Loucy (cell line): Measurements from ENCODE around the gene SMIM35.

Experiments
- H2AFZ ChIP-seq: fragments of 200-600 bp; sonication (generic); 2 replicates; pipeline ENCODE4 v1.6.0; 2016; ENCODE audit warnings: antibody characterized with exemption, mild to moderate bottlenecking, low read length, moderate library complexity
- H3F3A ChIP-seq: fragments of 200-600 bp; 2 replicates; pipeline ENCODE4 v1.6.0; 2016; ENCODE audit warnings: antibody characterized with exemption, low read depth, mild to moderate bottlenecking
- H3K27me3 ChIP-seq: fragments of 200-600 bp; sonication (generic); 2 replicates; pipeline ENCODE4 v1.6.1; 2014; ENCODE audit warnings: low read length, mild to moderate bottlenecking; ENCODE audit not compliant: insufficient read depth, poor library complexity, severe bottlenecking
- H3K36me3 ChIP-seq: fragments of 200-600 bp; sonication (generic); 2 replicates; pipeline ENCODE4 v1.6.1; 2016; ENCODE audit warnings: low read length; ENCODE audit not compliant: insufficient read depth
- H3K4me1 ChIP-seq: fragments of 200-600 bp; sonication (generic); 2 replicates; pipeline ENCODE4 v1.5.1; 2014; ENCODE audit warnings: low read length, mild to moderate bottlenecking; ENCODE audit not compliant: insufficient read depth, poor library complexity, severe bottlenecking
- H3K4me2 ChIP-seq: fragments of 200-600 bp; sonication (generic); 2 replicates; pipeline ENCODE4 v1.6.0; 2014; ENCODE audit warnings: antibody characterized with exemption, low read length, low read depth, mild to moderate bottlenecking; ENCODE audit not compliant: poor library complexity, severe bottlenecking
- H3K4me3 ChIP-seq: fragments of 200-600 bp; sonication (generic); 2 replicates; pipeline ENCODE4 v1.5.1; 2014; ENCODE audit warnings: low read length, mild to moderate bottlenecking, mixed read lengths; ENCODE audit not compliant: poor library complexity, severe bottlenecking
- H3K79me2 ChIP-seq: fragments of 200-600 bp; sonication (generic); 2 replicates; pipeline ENCODE4 v1.6.1; 2014; ENCODE audit warnings: low read length; ENCODE audit not compliant: insufficient read depth
- H3K9ac ChIP-seq: fragments of 200-600 bp; sonication (generic); 2 replicates; pipeline ENCODE4 v1.6.0; 2014; ENCODE audit warnings: mild to moderate bottlenecking, low read depth, low read length, moderate library complexity; ENCODE audit not compliant: poor library complexity, severe bottlenecking
- H3K9me2 ChIP-seq: fragments of 200-600 bp; sonication (generic); replicated peaks from 2 replicates; pipeline ENCODE4 v1.6.1; 2016; ENCODE audit warnings: low read depth, low read length, mixed read lengths
- H3K9me3 ChIP-seq: fragments of 200-600 bp; sonication (generic); 2 replicates; pipeline ENCODE4 v1.6.1; 2014; ENCODE audit warnings: mild to moderate bottlenecking, antibody characterized with exemption, low read length, low read depth; ENCODE audit not compliant: insufficient read depth
- H4K20me1 ChIP-seq: fragments of 200-600 bp; sonication (generic); 2 replicates; pipeline ENCODE4 v1.6.0; 2014; ENCODE audit warnings: antibody characterized with exemption, low read length, mild to moderate bottlenecking; ENCODE audit not compliant: insufficient read depth, poor library complexity, severe bottlenecking
- EZH2phosphoT487 ChIP-seq: fragments of 200-600 bp; IDR thresholded peaks from 2 replicates; pipeline ENCODE4 v1.6.1; 2018; ENCODE audit warnings: antibody characterized with exemption, mild to moderate bottlenecking, moderate library complexity, borderline replicate concordance
- TF ChIP-seq, protein P1 (sequence below): fragments of 200-600 bp; sonication (generic); conservative IDR thresholded peaks from 2 replicates; pipeline ENCODE4 v1.5.1; 2014; ENCODE audit warnings: mild to moderate bottlenecking, antibody characterized with exemption, low read length

Gene SMIM35

DNA sequence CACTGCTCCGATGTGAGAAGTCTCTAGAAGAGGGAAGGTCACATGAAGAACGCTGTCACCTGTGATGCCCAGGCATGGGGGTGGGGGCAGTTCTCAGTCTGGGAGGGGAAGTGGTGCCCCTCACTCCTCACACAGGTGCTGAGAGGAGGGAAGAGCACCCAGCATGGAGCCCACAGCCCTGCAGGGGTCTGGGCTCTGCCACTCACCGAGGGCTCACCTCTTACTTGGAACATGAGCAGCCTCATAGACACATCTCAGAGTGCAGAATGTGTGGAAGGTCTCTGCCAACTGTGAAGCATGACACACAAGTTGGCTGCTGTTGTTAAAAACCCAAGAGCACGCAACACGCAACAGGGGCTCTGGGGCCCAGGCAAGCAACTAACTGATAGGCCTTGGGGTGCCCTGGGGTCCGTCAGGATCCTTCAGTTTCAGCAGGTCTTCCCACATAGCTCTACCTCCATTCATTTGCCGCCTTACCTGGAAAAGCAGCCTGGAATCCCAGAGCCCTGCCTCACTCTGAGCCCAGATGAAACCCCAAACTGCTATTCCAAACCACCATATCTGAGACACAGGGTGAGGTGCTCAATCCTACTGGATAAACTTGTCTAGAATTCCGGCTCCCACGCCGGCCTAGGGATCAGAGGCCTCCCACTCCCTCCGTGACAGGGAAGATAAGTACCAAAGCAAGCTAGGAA lies 27.4 kb downstream of the SMIM35 start:
- Histone ChIP-seq H3K9ac (no peak overlapping the region), H2AFZ (no peak overlapping the region), H3K9me3 (no peaks in the 10 kb centered on the region), H3K9me2 (no peaks in the 10 kb centered on the region), H3K36me3 (no peaks in the 10 kb centered on the region), H3F3A (no peaks in the 10 kb centered on the region), H3K27me3 (no peaks in the 10 kb centered on the region), H3K4me3 (no peak overlapping the region), H3K4me1 (no peaks in the 10 kb centered on the region), H3K4me2 (no peak overlapping the region), H4K20me1 (no peaks in the 10 kb centered on the region), H3K79me2 (no peaks in the 10 kb centered on the region)
- TF ChIP-seq EZH2phosphoT487 = no peak
- TF ChIP-seq, protein P1, sequence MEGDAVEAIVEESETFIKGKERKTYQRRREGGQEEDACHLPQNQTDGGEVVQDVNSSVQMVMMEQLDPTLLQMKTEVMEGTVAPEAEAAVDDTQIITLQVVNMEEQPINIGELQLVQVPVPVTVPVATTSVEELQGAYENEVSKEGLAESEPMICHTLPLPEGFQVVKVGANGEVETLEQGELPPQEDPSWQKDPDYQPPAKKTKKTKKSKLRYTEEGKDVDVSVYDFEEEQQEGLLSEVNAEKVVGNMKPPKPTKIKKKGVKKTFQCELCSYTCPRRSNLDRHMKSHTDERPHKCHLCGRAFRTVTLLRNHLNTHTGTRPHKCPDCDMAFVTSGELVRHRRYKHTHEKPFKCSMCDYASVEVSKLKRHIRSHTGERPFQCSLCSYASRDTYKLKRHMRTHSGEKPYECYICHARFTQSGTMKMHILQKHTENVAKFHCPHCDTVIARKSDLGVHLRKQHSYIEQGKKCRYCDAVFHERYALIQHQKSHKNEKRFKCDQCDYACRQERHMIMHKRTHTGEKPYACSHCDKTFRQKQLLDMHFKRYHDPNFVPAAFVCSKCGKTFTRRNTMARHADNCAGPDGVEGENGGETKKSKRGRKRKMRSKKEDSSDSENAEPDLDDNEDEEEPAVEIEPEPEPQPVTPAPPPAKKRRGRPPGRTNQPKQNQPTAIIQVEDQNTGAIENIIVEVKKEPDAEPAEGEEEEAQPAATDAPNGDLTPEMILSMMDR = no peak

DNA sequence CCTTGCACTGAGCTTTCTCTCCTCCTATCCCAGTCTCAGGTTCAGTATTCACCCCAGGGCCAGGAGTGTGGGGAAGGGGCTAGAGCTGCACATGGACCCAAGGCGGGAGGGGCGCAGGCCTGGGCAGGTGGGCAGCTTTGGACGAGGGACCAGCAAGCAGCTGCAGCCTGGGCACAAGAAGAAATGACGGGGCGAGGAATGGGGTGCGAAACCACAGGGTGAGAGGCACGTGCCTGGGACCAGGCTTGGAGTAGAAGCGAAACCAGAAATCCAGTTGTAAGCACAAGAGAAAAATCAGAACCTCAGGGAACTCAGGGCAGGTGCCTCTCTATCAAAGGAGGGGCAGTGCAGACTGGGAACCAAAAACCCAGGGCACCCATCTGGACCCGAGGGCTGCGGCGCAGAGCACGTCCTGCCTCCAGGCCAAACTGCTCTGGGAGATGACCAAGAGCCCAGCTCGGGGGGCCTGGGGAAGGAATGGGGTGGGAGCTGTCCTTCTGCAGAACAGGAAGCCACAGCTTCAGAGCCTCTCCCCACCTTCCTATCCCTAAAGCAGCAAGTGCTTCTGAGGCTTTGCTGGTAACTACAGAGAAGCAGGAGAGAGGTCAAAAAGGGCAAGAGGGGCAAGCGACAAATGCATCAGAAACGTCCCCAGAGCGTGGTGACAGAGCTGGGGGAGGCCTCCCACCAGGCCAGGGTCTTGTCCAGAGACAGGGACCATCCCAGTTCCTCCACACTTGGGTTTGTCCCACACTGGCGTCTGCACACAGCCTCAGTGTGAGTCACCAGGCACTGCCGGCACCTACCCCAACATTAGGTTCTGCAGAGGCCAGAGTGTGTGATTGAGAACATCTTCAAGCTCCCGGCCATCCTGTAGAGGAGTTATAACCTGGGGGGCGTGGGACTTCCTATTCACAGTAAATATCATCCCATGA lies 28.2 kb downstream of the SMIM35 start:
- no peaks in the 10 kb centered on the region for H3K27me3 ChIP-seq
- H3K9ac ChIP-seq = no peak overlapping the region
- TF ChIP-seq, protein P1 = no peak
- no peak for TF ChIP-seq EZH2phosphoT487
- no peaks in the 10 kb centered on the region for H4K20me1 ChIP-seq
- H3K36me3 ChIP-seq = no peaks in the 10 kb centered on the region
- H3F3A ChIP-seq = no peaks in the 10 kb centered on the region
- H3K4me3 ChIP-seq = no peak overlapping the region
- H3K9me2 ChIP-seq = no peaks in the 10 kb centered on the region
- H3K79me2 ChIP-seq = no peaks in the 10 kb centered on the region
- no peaks in the 10 kb centered on the region for H3K9me3 ChIP-seq
- H3K4me1 ChIP-seq = no peaks in the 10 kb centered on the region
- H2AFZ ChIP-seq = no peak overlapping the region
- H3K4me2 ChIP-seq = no peak overlapping the region

DNA sequence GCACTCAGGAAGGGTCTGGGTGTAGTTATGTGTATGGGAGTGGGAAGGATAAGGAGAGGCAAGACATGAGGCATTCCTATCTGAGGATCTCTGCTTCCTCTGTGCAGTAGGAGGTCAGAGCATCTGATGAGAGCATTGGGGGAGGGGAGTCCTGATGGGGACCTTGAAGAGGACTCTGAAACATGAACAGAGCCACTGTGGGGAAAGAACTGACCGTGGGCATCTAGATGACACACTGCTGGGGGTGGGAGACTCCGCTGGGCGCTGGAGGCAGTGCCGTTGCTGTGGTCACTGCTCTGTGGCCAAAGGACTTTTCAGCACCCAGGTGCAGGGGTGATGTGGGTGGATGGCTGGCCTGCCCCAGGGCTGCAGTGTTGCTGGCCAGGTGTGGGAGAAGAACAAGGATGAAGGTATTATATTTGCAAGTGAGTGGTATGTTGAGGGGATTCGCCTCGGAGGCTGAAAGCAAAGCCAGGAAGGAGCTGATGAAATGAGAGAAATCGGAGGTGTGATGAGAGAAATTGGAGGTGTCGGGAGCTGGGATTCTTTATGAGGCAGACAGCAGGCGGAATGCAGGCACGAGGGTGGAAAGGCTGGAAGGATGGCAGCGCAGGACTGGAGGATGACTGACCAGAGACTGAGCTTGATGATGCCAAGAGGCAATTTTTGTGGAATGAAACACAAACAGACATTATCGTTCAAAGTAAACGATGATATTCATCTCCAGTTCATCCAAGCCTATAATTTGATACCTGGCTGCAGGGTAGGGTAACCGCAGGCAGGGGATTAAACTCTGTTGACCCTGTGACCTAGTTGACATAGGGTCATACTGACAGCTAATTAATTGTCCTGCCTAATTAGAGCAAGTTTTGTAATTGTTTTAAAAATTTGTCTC lies 29.3 kb downstream of the SMIM35 start:
- no peaks in the 10 kb centered on the region for H3F3A ChIP-seq
- H3K9me2 ChIP-seq = no peaks in the 10 kb centered on the region
- no peak overlapping the region for H3K4me2 ChIP-seq
- H3K79me2 ChIP-seq = no peaks in the 10 kb centered on the region
- TF ChIP-seq, protein P1 = no peak
- TF ChIP-seq EZH2phosphoT487 = no peak
- H3K4me3 ChIP-seq = no peak overlapping the region
- H3K9ac ChIP-seq = no peak overlapping the region
- H3K9me3 ChIP-seq = no peaks in the 10 kb centered on the region
- H4K20me1 ChIP-seq = no peaks in the 10 kb centered on the region
- H3K4me1 ChIP-seq = peaks cover 5% of the 10 kb centered on the region
- H2AFZ ChIP-seq = no peak overlapping the region
- no peaks in the 10 kb centered on the region for H3K36me3 ChIP-seq
- no peaks in the 10 kb centered on the region for H3K27me3 ChIP-seq
